ENCODE measurements around the gene DAB2IP.

Gene DAB2IP

GRCh38 chr9:121721770-121722169 is 70.3 kb downstream of the DAB2IP start:
- Histone ChIP-seq H3K36me3 (ENCODE audit: control insufficient read depth in 1 of 2, insufficient read depth in 2 of 2, low read length in 2 of 2) (no peaks in the 10 kb centered on the region), H3K4ac (ENCODE audit: low read depth, low read length) (no peak overlapping the region), H2BK5ac (ENCODE audit: low read depth, low read length, poor library complexity) (no peak overlapping the region), H3K4me1 (ENCODE audit: control insufficient read depth in 1 of 2, insufficient read depth in 2 of 2, low read length in 2 of 2) (peaks cover 32 to 41% of the 10 kb centered on the region in 2 experiments), H3K4me3 (ENCODE audit: low read depth, low read length) (no peak overlapping the region), H3K79me1 (ENCODE audit: low read length) (peaks cover 3% of the 10 kb centered on the region), H3K27me3 (ENCODE audit: insufficient read depth, low read length) (no peaks in the 10 kb centered on the region), H3K4me2 (ENCODE audit: low read length) (no peak overlapping the region), H2AFZ (ENCODE audit: insufficient read depth, low read length, poor library complexity) (no peak overlapping the region), H4K12ac (ENCODE audit: low read depth, low read length) (no peak overlapping the region), H2AK5ac (ENCODE audit: low read length) (no peak overlapping the region), H2BK120ac (ENCODE audit: insufficient read depth, low read length, poor library complexity) (no peak overlapping the region), H3K9me3 (ENCODE audit: insufficient read depth, low read depth, low read length) (peaks cover 1% of the 10 kb centered on the region), H2BK12ac (ENCODE audit: low read length) (no peak overlapping the region), H3K27ac (ENCODE audit: low read depth, low read length) (no peak overlapping the region), H3K9ac (ENCODE audit: low read length) (no peak overlapping the region), H3K23ac (ENCODE audit: low read length) (no peak overlapping the region), H3K18ac (ENCODE audit: low read length) (no peak overlapping the region), H4K8ac (ENCODE audit: low read depth, low read length) (no peak overlapping the region), H3K79me2 (ENCODE audit: control insufficient read depth, insufficient read depth, low read length, poor library complexity) (no peaks in the 10 kb centered on the region), H3K14ac (ENCODE audit: low read length) (no peak overlapping the region), H4K91ac (ENCODE audit: low read depth, low read length) (no peak overlapping the region)
- no CpG with 5 or more reads among the region's 7 CpGs for WGBS (ENCODE audit: extremely low coverage, insufficient coverage, insufficient read length)
- DNase-seq: peak in 1 of 2 donors; percentile 12

- no peak overlapping the region for H2BK12ac ChIP-seq (ENCODE audit: low read length)
- no peak overlapping the region for H2AFZ ChIP-seq (ENCODE audit: insufficient read depth, low read length, poor library complexity)
- no peak overlapping the region for H3K4ac ChIP-seq (ENCODE audit: low read depth, low read length)
- H2BK5ac ChIP-seq (ENCODE audit: low read depth, low read length, poor library complexity): peak overlapping the region; percentile 8
- H4K12ac ChIP-seq (ENCODE audit: low read depth, low read length): no peak overlapping the region
- H3K4me1 ChIP-seq (ENCODE audit: control insufficient read depth in 1 of 2, insufficient read depth in 2 of 2, low read length in 2 of 2): peaks cover 14 to 22% of the 10 kb centered on the region in 2 experiments
- peak; percentile 31 to 48 for DNase-seq
- H3K27ac ChIP-seq (ENCODE audit: low read depth, low read length): no peak overlapping the region
- no peaks in the 10 kb centered on the region for H3K79me2 ChIP-seq (ENCODE audit: control insufficient read depth, insufficient read depth, low read length, poor library complexity)
- no peak overlapping the region for H3K4me3 ChIP-seq (ENCODE audit: low read depth, low read length)
- no peak overlapping the region for H4K8ac ChIP-seq (ENCODE audit: low read depth, low read length)
- H3K79me1 ChIP-seq (ENCODE audit: low read length): peaks cover 3% of the 10 kb centered on the region
- H2AK5ac ChIP-seq (ENCODE audit: low read length): no peak overlapping the region
- no peak overlapping the region for H3K9ac ChIP-seq (ENCODE audit: low read length)
- no peak overlapping the region for H2BK120ac ChIP-seq (ENCODE audit: insufficient read depth, low read length, poor library complexity)
- no peak overlapping the region for H3K14ac ChIP-seq (ENCODE audit: low read length)
- H3K9me3 ChIP-seq (ENCODE audit: insufficient read depth, low read depth, low read length): peaks cover 1% of the 10 kb centered on the region
- no peaks in the 10 kb centered on the region for H3K27me3 ChIP-seq (ENCODE audit: insufficient read depth, low read length)
- H3K36me3 ChIP-seq (ENCODE audit: control insufficient read depth in 1 of 2, insufficient read depth in 2 of 2, low read length in 2 of 2): no peaks in the 10 kb centered on the region
- H3K18ac ChIP-seq (ENCODE audit: low read length): no peak overlapping the region
- no peak overlapping the region for H3K23ac ChIP-seq (ENCODE audit: low read length)
- H3K4me2 ChIP-seq (ENCODE audit: low read length): no peak overlapping the region
- no peak overlapping the region for H4K91ac ChIP-seq (ENCODE audit: low read depth, low read length)
- no CpG with 5 or more reads among the region's 21 CpGs for WGBS (ENCODE audit: extremely low coverage, insufficient coverage, insufficient read length)
These were observed 73.8 kb downstream of the DAB2IP start for GRCh38 chr9:121725008-121725775.

DNA sequence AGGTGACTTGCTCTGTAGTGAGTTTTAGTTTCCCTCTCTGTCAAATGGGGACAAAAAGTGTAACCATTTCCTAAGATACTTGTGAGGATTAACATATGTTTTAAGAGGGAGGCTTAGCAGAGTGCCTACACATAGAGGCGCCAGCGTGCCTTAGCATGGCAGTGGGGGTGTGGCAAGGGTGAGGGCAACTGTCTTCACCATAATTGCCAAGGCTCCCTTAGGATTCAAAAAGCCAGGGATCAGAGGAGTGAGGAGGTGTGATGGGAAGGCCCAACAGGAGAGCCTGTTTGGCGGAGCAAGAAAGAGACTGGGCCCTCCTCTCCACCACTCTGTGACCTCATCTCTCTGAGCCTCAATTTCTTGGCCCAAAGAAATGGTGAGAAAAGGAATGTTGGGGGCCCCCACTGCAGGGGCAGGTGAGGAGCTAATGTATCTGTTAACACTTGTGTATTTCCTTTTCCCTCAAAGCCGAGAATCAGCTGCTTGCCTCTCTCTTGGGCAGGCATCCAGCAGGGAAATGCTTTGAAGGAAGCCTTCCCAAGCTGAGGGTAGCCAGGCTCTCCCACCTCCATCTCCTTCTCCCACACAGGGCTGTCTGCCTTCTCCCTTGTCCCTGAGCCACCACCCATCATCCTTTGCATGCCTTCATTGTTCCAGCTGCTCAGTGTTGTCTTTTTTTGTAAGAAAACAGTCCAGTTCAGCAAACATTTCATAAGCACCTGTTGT is 76.0 kb downstream of the DAB2IP start:
- Histone ChIP-seq H4K12ac (ENCODE audit: low read depth, low read length) (no peak overlapping the region), H3K36me3 (ENCODE audit: control insufficient read depth in 1 of 2, insufficient read depth in 2 of 2, low read length in 2 of 2) (no peaks in the 10 kb centered on the region), H3K23ac (ENCODE audit: low read length) (no peak overlapping the region), H3K18ac (ENCODE audit: low read length) (no peak overlapping the region), H3K9me3 (ENCODE audit: insufficient read depth, low read depth, low read length) (no peaks in the 10 kb centered on the region), H3K4me3 (ENCODE audit: low read depth, low read length) (no peak overlapping the region), H3K27me3 (ENCODE audit: insufficient read depth, low read length) (no peaks in the 10 kb centered on the region), H3K79me1 (ENCODE audit: low read length) (peaks cover 3% of the 10 kb centered on the region), H2AFZ (ENCODE audit: insufficient read depth, low read length, poor library complexity) (no peak overlapping the region), H3K4me1 (ENCODE audit: control insufficient read depth in 1 of 2, insufficient read depth in 2 of 2, low read length in 2 of 2) (peaks cover 14 to 16% of the 10 kb centered on the region in 2 experiments), H3K9ac (ENCODE audit: low read length) (no peak overlapping the region), H3K4ac (ENCODE audit: low read depth, low read length) (no peak overlapping the region), H2BK12ac (ENCODE audit: low read length) (no peak overlapping the region), H3K4me2 (ENCODE audit: low read length) (no peak overlapping the region), H2BK5ac (ENCODE audit: low read depth, low read length, poor library complexity) (no peak overlapping the region), H3K14ac (ENCODE audit: low read length) (no peak overlapping the region), H3K27ac (ENCODE audit: low read depth, low read length) (no peak overlapping the region), H2AK5ac (ENCODE audit: low read length) (no peak overlapping the region), H4K8ac (ENCODE audit: low read depth, low read length) (no peak overlapping the region), H4K91ac (ENCODE audit: low read depth, low read length) (no peak overlapping the region), H3K79me2 (ENCODE audit: control insufficient read depth, insufficient read depth, low read length, poor library complexity) (no peaks in the 10 kb centered on the region), H2BK120ac (ENCODE audit: insufficient read depth, low read length, poor library complexity) (no peak overlapping the region)
- DNase-seq: peak in 1 of 2 donors; percentile 28
- no CpG with 5 or more reads among the region's 4 CpGs for WGBS (ENCODE audit: extremely low coverage, insufficient coverage, insufficient read length)

DNA sequence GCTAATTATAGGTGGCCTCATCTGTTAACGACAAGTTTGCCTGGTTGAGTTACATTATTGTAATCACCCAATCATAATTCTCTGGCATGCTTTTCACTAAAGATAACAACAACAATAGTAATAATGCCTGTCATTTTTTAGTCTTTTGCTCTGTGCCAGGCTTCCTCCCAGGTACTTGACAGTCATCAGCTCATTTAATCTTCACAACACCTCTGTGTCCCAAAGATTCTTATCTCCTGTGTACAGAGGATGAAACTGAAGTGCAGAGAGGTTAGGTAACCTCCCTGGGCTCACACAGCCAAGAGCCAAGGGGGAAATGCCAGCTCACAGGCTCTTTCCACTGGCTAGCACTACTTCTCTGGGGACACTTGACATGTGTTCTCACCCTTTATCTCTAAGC is 77.5 kb downstream of the DAB2IP start:
- Histone ChIP-seq H3K23ac (ENCODE audit: low read length) (no peak overlapping the region), H2BK5ac (ENCODE audit: low read depth, low read length, poor library complexity) (no peak overlapping the region), H3K4ac (ENCODE audit: low read depth, low read length) (no peak overlapping the region), H3K36me3 (ENCODE audit: control insufficient read depth in 1 of 2, insufficient read depth in 2 of 2, low read length in 2 of 2) (no peaks in the 10 kb centered on the region), H2AFZ (ENCODE audit: insufficient read depth, low read length, poor library complexity) (no peak overlapping the region), H3K9me3 (ENCODE audit: insufficient read depth, low read depth, low read length) (no peaks in the 10 kb centered on the region), H3K27me3 (ENCODE audit: insufficient read depth, low read length) (no peaks in the 10 kb centered on the region), H3K14ac (ENCODE audit: low read length) (no peak overlapping the region), H3K9ac (ENCODE audit: low read length) (no peak overlapping the region), H3K18ac (ENCODE audit: low read length) (no peak overlapping the region), H3K27ac (ENCODE audit: low read depth, low read length) (no peak overlapping the region), H3K79me2 (ENCODE audit: control insufficient read depth, insufficient read depth, low read length, poor library complexity) (no peaks in the 10 kb centered on the region), H2BK12ac (ENCODE audit: low read length) (no peak overlapping the region), H2AK5ac (ENCODE audit: low read length) (no peak overlapping the region), H4K8ac (ENCODE audit: low read depth, low read length) (no peak overlapping the region), H3K79me1 (ENCODE audit: low read length) (peaks cover 3% of the 10 kb centered on the region), H4K91ac (ENCODE audit: low read depth, low read length) (no peak overlapping the region), H4K12ac (ENCODE audit: low read depth, low read length) (no peak overlapping the region), H3K4me1 (ENCODE audit: control insufficient read depth in 1 of 2, insufficient read depth in 2 of 2, low read length in 2 of 2) (peaks cover 14 to 16% of the 10 kb centered on the region in 2 experiments), H2BK120ac (ENCODE audit: insufficient read depth, low read length, poor library complexity) (no peak overlapping the region), H3K4me3 (ENCODE audit: low read depth, low read length) (no peak overlapping the region), H3K4me2 (ENCODE audit: low read length) (no peak overlapping the region)
- DNase-seq: peak; percentile 52 to 77
- no CpG with 5 or more reads among the region's 1 CpG for WGBS (ENCODE audit: extremely low coverage, insufficient coverage, insufficient read length)

Data from trophoblast cell (in vitro differentiated cells and primary cell).